ENCODE measurements around the gene GPA33.

Gene GPA33

DNA sequence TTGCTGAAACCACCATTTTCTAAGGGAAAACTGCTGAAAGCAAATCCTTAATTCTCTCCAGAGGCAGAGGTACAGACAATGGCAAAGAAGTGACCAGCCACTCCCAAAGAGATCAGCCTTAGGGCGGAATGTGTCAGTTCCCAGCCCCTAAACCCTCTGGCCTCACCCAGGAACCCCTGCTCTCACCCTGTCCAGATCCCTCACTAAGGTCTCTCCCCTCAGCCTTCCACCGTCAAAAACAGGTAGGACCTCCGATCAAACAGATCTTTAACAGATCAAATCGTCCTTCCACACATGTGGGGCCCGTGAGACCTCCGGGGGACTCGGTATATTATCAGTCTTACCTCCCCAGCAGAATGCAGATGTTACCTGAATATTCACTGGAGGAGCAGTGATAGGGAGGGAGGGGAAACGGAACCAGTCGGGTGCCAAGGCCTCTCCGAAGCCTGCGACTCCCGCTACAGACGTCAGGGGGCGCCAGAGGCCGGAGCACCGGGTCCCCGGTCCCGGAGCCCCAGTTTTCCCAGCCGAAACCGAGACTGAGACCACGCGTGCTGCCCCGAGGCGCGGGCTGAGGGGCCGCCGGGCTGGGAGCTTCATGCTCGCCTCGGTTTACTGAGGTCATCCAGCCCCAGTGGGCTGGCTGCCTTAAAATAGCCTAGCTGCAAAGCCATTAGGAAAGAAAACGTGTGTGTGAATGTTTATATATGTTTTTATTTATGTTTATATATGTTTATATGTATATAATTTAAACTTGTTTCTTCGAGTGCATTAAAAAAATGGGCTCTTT is 23.6 kb downstream of the GPA33 start:
- Mint-ChIP-seq H3K27ac (no peak overlapping the region), H3K27me3 (ENCODE audit: low read depth, poor library complexity) (peaks cover 8% of the 10 kb centered on the region), H3K9me3 (no peaks in the 10 kb centered on the region), H3K36me3 (ENCODE audit: low read depth) (no peaks in the 10 kb centered on the region), H3K4me3 (peak overlapping the region; percentile 63), H3K4me1 (peaks cover 8% of the 10 kb centered on the region)
- TF ChIP-seq, protein P1, sequence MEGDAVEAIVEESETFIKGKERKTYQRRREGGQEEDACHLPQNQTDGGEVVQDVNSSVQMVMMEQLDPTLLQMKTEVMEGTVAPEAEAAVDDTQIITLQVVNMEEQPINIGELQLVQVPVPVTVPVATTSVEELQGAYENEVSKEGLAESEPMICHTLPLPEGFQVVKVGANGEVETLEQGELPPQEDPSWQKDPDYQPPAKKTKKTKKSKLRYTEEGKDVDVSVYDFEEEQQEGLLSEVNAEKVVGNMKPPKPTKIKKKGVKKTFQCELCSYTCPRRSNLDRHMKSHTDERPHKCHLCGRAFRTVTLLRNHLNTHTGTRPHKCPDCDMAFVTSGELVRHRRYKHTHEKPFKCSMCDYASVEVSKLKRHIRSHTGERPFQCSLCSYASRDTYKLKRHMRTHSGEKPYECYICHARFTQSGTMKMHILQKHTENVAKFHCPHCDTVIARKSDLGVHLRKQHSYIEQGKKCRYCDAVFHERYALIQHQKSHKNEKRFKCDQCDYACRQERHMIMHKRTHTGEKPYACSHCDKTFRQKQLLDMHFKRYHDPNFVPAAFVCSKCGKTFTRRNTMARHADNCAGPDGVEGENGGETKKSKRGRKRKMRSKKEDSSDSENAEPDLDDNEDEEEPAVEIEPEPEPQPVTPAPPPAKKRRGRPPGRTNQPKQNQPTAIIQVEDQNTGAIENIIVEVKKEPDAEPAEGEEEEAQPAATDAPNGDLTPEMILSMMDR (IDR thresholded peaks at IDR 0.05) = peak; percentile 98
- DNase-seq = peak; percentile 92

DNA sequence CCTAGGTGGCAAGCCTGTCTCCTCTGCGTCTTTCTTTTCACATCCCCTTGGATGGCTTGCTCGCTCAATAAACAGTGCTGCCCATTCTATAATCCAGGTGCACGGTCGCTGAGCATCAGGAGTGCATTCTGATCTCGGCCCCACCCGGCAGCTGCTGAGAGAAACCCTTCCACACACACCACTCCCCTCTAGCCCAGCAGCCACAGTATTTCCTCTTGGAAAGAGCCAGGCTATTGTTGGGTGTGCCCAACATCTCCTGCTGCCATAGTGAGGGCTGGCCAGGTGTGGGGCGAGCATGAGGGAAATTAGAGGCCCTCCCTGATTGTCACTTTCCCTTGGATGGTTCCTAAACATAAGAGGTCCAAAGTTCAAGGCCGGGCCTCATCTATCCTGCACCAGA is 24.7 kb downstream of the GPA33 start:
- no peak overlapping the region for H3K27ac Mint-ChIP-seq
- DNase-seq = no peak
- H3K4me1 Mint-ChIP-seq = peaks cover 8% of the 10 kb centered on the region
- H3K27me3 Mint-ChIP-seq (ENCODE audit: low read depth, poor library complexity) = peaks cover 8% of the 10 kb centered on the region
- no peaks in the 10 kb centered on the region for H3K36me3 Mint-ChIP-seq (ENCODE audit: low read depth)
- TF ChIP-seq, protein P1 (IDR thresholded peaks at IDR 0.05) = no peak
- H3K4me3 Mint-ChIP-seq = no peak overlapping the region
- H3K9me3 Mint-ChIP-seq = no peaks in the 10 kb centered on the region

DNA sequence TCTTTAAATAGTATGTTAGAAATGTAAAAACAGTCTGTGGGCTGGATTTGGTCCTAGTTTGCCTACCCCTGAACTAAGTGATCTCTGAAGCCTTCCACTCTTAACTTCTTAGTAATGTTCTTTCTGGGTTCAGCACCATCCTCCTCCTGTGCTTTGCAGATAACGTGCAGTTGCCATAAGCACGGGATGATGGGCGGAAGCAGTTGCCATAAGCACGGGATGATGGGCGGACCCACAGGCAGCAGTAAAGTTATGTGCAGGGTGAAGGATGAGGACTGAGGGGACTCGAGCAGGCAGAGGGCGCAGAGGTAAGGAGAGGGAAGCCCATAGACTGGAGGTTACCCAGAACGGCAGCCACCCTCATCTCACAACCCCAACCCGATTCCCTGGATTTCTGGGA is 25.6 kb downstream of the GPA33 start:
- Mint-ChIP-seq H3K9me3 (no peaks in the 10 kb centered on the region), H3K27me3 (ENCODE audit: low read depth, poor library complexity) (peaks cover 8% of the 10 kb centered on the region), H3K27ac (no peak overlapping the region), H3K4me1 (peaks cover 8% of the 10 kb centered on the region), H3K4me3 (no peak overlapping the region), H3K36me3 (ENCODE audit: low read depth) (no peaks in the 10 kb centered on the region)
- DNase-seq = no peak
- TF ChIP-seq, protein P1 (IDR thresholded peaks at IDR 0.05) = no peak

DNA sequence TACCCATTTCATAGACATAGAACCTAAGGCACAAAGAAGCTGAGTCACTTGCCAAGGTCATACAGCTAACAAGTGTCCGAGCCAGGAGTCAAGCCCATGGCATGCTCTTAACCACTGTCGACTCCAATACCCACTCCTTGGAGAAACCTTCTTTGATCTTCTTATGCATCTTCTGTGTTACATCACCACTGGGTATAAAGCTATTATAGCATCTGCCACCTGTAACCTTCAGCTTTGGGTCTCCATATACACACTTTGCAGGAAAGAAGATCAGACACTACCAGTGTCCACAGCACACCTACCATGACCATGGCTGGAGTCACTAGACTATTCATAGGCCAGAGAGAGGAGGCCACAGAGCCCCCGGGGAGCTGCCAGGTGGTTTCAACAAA is 29.1 kb downstream of the GPA33 start:
- Mint-ChIP-seq H3K27ac (no peak overlapping the region), H3K36me3 (ENCODE audit: low read depth) (no peaks in the 10 kb centered on the region), H3K9me3 (no peaks in the 10 kb centered on the region), H3K27me3 (ENCODE audit: low read depth, poor library complexity) (peaks cover 12% of the 10 kb centered on the region), H3K4me3 (no peak overlapping the region), H3K4me1 (no peaks in the 10 kb centered on the region)
- DNase-seq = no peak
- TF ChIP-seq, protein P1 (IDR thresholded peaks at IDR 0.05) = no peak

DNA sequence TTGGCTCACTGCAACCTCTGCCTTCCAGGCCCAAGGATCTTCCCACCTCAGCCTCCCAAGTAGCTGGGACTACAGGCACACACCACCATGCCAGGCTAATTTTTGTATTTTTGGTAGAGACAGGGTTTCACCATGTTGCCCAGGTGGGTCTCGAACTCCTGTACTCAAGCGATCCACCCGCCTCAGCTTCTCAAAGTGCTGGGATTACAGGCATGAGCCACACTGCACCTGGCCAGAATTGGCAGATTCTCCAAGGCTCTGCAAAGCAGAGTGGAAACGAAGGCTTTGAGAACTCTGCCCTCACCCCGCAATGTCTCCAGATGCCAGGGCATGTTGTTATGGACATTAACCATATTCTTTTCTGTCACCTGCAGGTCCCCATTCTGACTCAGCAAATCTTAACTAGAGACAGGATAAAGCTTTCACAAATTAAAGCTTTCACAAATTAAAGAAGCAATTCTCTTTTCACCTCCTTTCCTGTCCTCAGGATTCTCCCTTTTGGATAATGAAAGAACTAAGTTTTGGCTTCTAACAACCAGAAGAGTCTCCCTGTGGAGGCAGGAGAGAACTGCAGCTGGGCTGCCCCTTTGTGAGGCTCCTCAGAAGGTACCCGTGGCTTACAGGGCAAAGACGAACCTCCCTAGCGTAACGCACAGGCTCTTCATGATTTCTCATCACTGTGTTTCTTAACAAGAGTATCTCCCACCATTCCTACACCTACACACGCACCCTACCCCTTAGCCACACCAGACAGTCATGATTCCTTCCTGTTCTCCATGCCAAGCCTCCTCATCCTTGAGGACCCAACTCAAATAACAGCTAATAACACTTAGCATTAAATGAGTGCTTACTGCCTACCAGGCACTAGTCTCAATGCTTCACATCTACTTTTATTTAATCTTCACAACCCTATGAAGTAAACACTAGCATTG is 29.8 kb downstream of the GPA33 start:
- Mint-ChIP-seq H3K27me3 (ENCODE audit: low read depth, poor library complexity) (peaks cover 12% of the 10 kb centered on the region), H3K4me3 (no peak overlapping the region), H3K4me1 (no peaks in the 10 kb centered on the region), H3K27ac (no peak overlapping the region), H3K9me3 (no peaks in the 10 kb centered on the region), H3K36me3 (ENCODE audit: low read depth) (no peaks in the 10 kb centered on the region)
- TF ChIP-seq, protein P1 (IDR thresholded peaks at IDR 0.05) = peak; percentile 8
- no peak for DNase-seq
